OCI-LY7 (cell line): ENCODE measurements around the gene NEK4.

Source experiments
- CTCF ChIP-seq: fragments of 200-600 bp; sonication (generic); conservative IDR thresholded peaks from 2 replicates; pipeline ENCODE4 v1.5.1; 2014; ENCODE audit warnings: mild to moderate bottlenecking, antibody characterized with exemption, low read length, moderate library complexity, mixed read lengths
- EZH2phosphoT487 ChIP-seq: fragments of 200-600 bp; sonication (generic); IDR thresholded peaks from 2 replicates; pipeline ENCODE4 v1.6.1; 2018; ENCODE audit warnings: low read depth, borderline replicate concordance, mild to moderate bottlenecking, mixed run types, antibody characterized with exemption, low read length, moderate library complexity, mixed read lengths

GRCh38 chr3:52810923-52811322 lies 40.2 kb upstream of the NEK4 start:
- no peak for TF ChIP-seq CTCF
- TF ChIP-seq EZH2phosphoT487: no peak
